H9 (cell line): ENCODE measurements around the gene RCSD1. TPM values are rescaled to one million over a fixed set of nuclear protein-coding genes. Genes with fewer than 3 reads are reported as not detected.

Source experiments
- DNase-seq: peaks from one replicate; pipeline ENCODE4 v3.0.0-alpha.2; 2017
- H2AFZ ChIP-seq: one replicate; pipeline ENCODE4 v1.6.1; 2013; ENCODE audit warnings: mild to moderate bottlenecking, low read length, control low read depth, moderate library complexity
- H2AK5ac ChIP-seq: 2 replicates; pipeline ENCODE4 v1.6.1; 2013; ENCODE audit warnings: low read length, control low read depth, mixed read lengths; ENCODE audit not compliant: insufficient read length
- H2BK120ac ChIP-seq: one replicate; pipeline ENCODE4 v1.6.1; 2013; ENCODE audit warnings: low read depth, mild to moderate bottlenecking, low read length, control low read depth, inconsistent platforms; ENCODE audit not compliant: poor library complexity, severe bottlenecking
- H2BK12ac ChIP-seq: 2 replicates; pipeline ENCODE4 v1.6.1; 2013; ENCODE audit warnings: low read length, control low read depth, mixed read lengths, low read depth; ENCODE audit not compliant: insufficient read length
- H2BK15ac ChIP-seq: 2 replicates; pipeline ENCODE4 v1.6.1; 2013; ENCODE audit warnings: low read depth, low read length, control low read depth
- H2BK20ac ChIP-seq: one replicate; pipeline ENCODE4 v1.6.1; 2013; ENCODE audit warnings: low read depth, mild to moderate bottlenecking, low read length, control low read depth, inconsistent platforms; ENCODE audit not compliant: poor library complexity, severe bottlenecking
- H2BK5ac ChIP-seq: 2 replicates; pipeline ENCODE4 v1.6.1; 2013; ENCODE audit warnings: low read length, control low read depth, mixed read lengths; ENCODE audit not compliant: insufficient read length
- H3K14ac ChIP-seq: 2 replicates; pipeline ENCODE4 v1.6.1; 2013; ENCODE audit warnings: low read length, control low read depth; ENCODE audit not compliant: insufficient read depth
- H3K18ac ChIP-seq: 2 replicates; pipeline ENCODE4 v1.6.1; 2013; ENCODE audit warnings: low read depth, mild to moderate bottlenecking, mixed read lengths, low read length, control low read depth; ENCODE audit not compliant: insufficient read length
- H3K23ac ChIP-seq: 2 replicates; pipeline ENCODE4 v1.6.1; 2013; ENCODE audit warnings: low read length, control low read depth, mixed read lengths, low read depth; ENCODE audit not compliant: insufficient read length
- H3K23me2 ChIP-seq: 2 replicates; pipeline ENCODE4 v1.6.1; 2013; ENCODE audit warnings: low read depth, mild to moderate bottlenecking, mixed read lengths, low read length, control low read depth; ENCODE audit not compliant: insufficient read length, poor library complexity, severe bottlenecking
- H3K27ac ChIP-seq: 2 replicates; pipeline ENCODE4 v1.5.1; 2013; ENCODE audit warnings: low read length, control low read depth, mixed read lengths, low read depth; ENCODE audit not compliant: insufficient read length
- H3K27me3 ChIP-seq: 2 replicates; pipeline ENCODE4 v1.6.1; 2013; ENCODE audit warnings: low read length, control low read depth, inconsistent platforms; ENCODE audit not compliant: insufficient read depth
- H3K4ac ChIP-seq: 2 replicates; pipeline ENCODE4 v1.6.1; 2013; ENCODE audit warnings: low read depth, mild to moderate bottlenecking, control low read depth, inconsistent platforms, low read length, moderate library complexity
- H3K4me1 ChIP-seq: 2 replicates; pipeline ENCODE4 v1.6.1; 2013; ENCODE audit warnings: low read length, control low read depth, inconsistent platforms; ENCODE audit not compliant: insufficient read depth
- H3K4me2 ChIP-seq: 2 replicates; pipeline ENCODE4 v1.6.1; 2013; ENCODE audit warnings: low read length, control low read depth, mixed read lengths; ENCODE audit not compliant: insufficient read length, insufficient read depth
- H3K56ac ChIP-seq: 2 replicates; pipeline ENCODE4 v1.6.1; 2013; ENCODE audit warnings: low read depth, mild to moderate bottlenecking, mixed read lengths, low read length, control low read depth; ENCODE audit not compliant: insufficient read length
- H3K79me1 ChIP-seq: 2 replicates; pipeline ENCODE4 v1.6.1; 2013; ENCODE audit warnings: low read depth, mild to moderate bottlenecking, moderate library complexity, low read length, control low read depth, inconsistent platforms; ENCODE audit not compliant: insufficient read depth, poor library complexity, severe bottlenecking
- H3K79me2 ChIP-seq: 2 replicates; pipeline ENCODE4 v1.6.1; 2013; ENCODE audit warnings: low read length, control low read depth, inconsistent platforms; ENCODE audit not compliant: insufficient read depth
- H3K9ac ChIP-seq: 2 replicates; pipeline ENCODE4 v1.6.1; 2013; ENCODE audit warnings: low read length, control low read depth, mixed read lengths; ENCODE audit not compliant: insufficient read length; ENCODE audit errors: extremely low read depth
- H3K9me3 ChIP-seq: one replicate; pipeline ENCODE4 v1.6.1; 2013; ENCODE audit warnings: low read depth, low read length, inconsistent platforms; ENCODE audit not compliant: control insufficient read depth
- H3T11ph ChIP-seq: one replicate; pipeline ENCODE4 v1.6.1; 2013; ENCODE audit warnings: mild to moderate bottlenecking, low read length, control low read depth, inconsistent platforms
- H4K20me1 ChIP-seq: one replicate; pipeline ENCODE4 v1.6.1; 2013; ENCODE audit not compliant: control insufficient read depth, insufficient read length, insufficient read depth
- H4K5ac ChIP-seq: 2 replicates; pipeline ENCODE4 v1.6.1; 2013; ENCODE audit warnings: low read depth, mild to moderate bottlenecking, mixed read lengths, low read length, control low read depth; ENCODE audit not compliant: insufficient read length
- H4K8ac ChIP-seq: replicated peaks from 2 replicates; pipeline ENCODE4 v1.6.1; 2013; ENCODE audit warnings: low read length, control low read depth, mixed read lengths, low read depth; ENCODE audit not compliant: insufficient read length
- H4K91ac ChIP-seq: 2 replicates; pipeline ENCODE4 v1.6.1; 2013; ENCODE audit warnings: low read depth, mild to moderate bottlenecking, moderate library complexity, mixed read lengths, low read length, control low read depth; ENCODE audit not compliant: insufficient read length
- H3K27ac Mint-ChIP-seq, 3 experiments: 2 replicates in 2 of 3; 3 replicates in 1 of 3; pipeline ENCODE4 v1.8.0; 2020 to 2021; ENCODE audit warnings: mixed read lengths in 3 of 3, mild to moderate bottlenecking in 1 of 3, moderate library complexity in 1 of 3
- H3K27me3 Mint-ChIP-seq: 2 replicates; pipeline ENCODE4 v1.8.0; 2021; ENCODE audit warnings: low read depth, mild to moderate bottlenecking, moderate library complexity, mixed read lengths
- H3K36me3 Mint-ChIP-seq, 3 experiments: 2 replicates in 2 of 3; 3 replicates in 1 of 3; pipeline ENCODE4 v1.8.0; 2020 to 2021; ENCODE audit warnings: low read depth in 3 of 3, mixed read lengths in 3 of 3; ENCODE audit not compliant: insufficient read depth in 1 of 3
- H3K4me1 Mint-ChIP-seq, 2 experiments: 2 replicates each; pipeline ENCODE4 v1.8.0; 2020; ENCODE audit warnings: mixed read lengths in 2 of 2
- H3K4me3 Mint-ChIP-seq, 2 experiments: 2 replicates in 1 of 2; 3 replicates in 1 of 2; pipeline ENCODE4 v1.8.0; 2020 to 2021; ENCODE audit warnings: mild to moderate bottlenecking in 2 of 2, mixed read lengths in 2 of 2, moderate library complexity in 1 of 2
- H3K9me3 Mint-ChIP-seq, 2 experiments: 2 replicates in 1 of 2; 3 replicates in 1 of 2; pipeline ENCODE4 v1.8.0; 2020; ENCODE audit warnings: mild to moderate bottlenecking in 2 of 2, mixed read lengths in 2 of 2, moderate library complexity in 1 of 2
- CTCF ChIP-seq: fragments of 200-600 bp; sonication (generic); conservative IDR thresholded peaks from 3 replicates; pipeline ENCODE4 v1.8.0; 2021; ENCODE audit warnings: antibody characterized with exemption, mild to moderate bottlenecking
- WGBS: extraction: QIAGEN DNeasy Blood & Tissue Kit; methylation state at CpG from one replicate; pipeline ENCODE4 v1.1.7; 2013; ENCODE audit warnings: missing lambda C conversion rate, low lambda C conversion rate, mixed read lengths; ENCODE audit not compliant: insufficient read length; ENCODE audit errors: extremely low coverage; 5-methylcytosine and 5-hydroxymethylcytosine counted together
- total RNA-seq: library from RNA; stranded (reverse); gene quantifications from 2 replicates; pipeline ENCODE4 v1.2.1, GENCODE V29; 2021

RCSD1 gene
- total RNA-seq, 1 experiment from 2014 or later, result 0.13 TPM

- Histone ChIP-seq H3K23ac (no peak overlapping the region), H3K27me3 (no peaks in the 10 kb centered on the region), H4K5ac (no peak overlapping the region), H3K14ac (no peak overlapping the region), H3K18ac (no peak overlapping the region), H2AK5ac (no peak overlapping the region), H3K79me2 (no peaks in the 10 kb centered on the region), H2AFZ (no peak overlapping the region), H2BK12ac (no peak overlapping the region), H3K23me2 (no peaks in the 10 kb centered on the region), H3T11ph (no peak overlapping the region), H4K20me1 (no peaks in the 10 kb centered on the region), H4K8ac (no peak overlapping the region), H3K27ac (no peak overlapping the region), H2BK20ac (no peak overlapping the region), H3K4me2 (no peak overlapping the region), H3K9ac (no peak overlapping the region), H4K91ac (no peak overlapping the region), H2BK120ac (no peak overlapping the region), H3K9me3 (no peaks in the 10 kb centered on the region), H3K4ac (no peak overlapping the region), H2BK5ac (no peak overlapping the region), H2BK15ac (no peak overlapping the region), H3K4me1 (no peaks in the 10 kb centered on the region), H3K79me1 (no peaks in the 10 kb centered on the region), H3K56ac (no peak overlapping the region)
- Mint-ChIP-seq H3K4me3 (no peak overlapping the region), H3K36me3 (no peaks in the 10 kb centered on the region), H3K27ac (no peak overlapping the region), H3K9me3 (no peaks in the 10 kb centered on the region), H3K27me3 (peaks cover 6% of the 10 kb centered on the region; the same call in 1 of the 2 replicates), H3K4me1 (peaks cover 14% of the 10 kb centered on the region in 2 experiments)
- no peak for TF ChIP-seq CTCF
- DNase-seq, result no peak
- WGBS, result no CpG with 5 or more reads among the region's 6 CpGs
Observed at GRCh38 chr1:167668108-167668507, 38.1 kb downstream of the RCSD1 start.
